ENCODE results near the gene VCAM1. TPM values are rescaled to one million over a fixed set of nuclear protein-coding genes. Genes with fewer than 3 reads are reported as not detected.

VCAM1 gene
- total RNA-seq, 1 donor from 2014 or later, result 36.2 TPM

DNA sequence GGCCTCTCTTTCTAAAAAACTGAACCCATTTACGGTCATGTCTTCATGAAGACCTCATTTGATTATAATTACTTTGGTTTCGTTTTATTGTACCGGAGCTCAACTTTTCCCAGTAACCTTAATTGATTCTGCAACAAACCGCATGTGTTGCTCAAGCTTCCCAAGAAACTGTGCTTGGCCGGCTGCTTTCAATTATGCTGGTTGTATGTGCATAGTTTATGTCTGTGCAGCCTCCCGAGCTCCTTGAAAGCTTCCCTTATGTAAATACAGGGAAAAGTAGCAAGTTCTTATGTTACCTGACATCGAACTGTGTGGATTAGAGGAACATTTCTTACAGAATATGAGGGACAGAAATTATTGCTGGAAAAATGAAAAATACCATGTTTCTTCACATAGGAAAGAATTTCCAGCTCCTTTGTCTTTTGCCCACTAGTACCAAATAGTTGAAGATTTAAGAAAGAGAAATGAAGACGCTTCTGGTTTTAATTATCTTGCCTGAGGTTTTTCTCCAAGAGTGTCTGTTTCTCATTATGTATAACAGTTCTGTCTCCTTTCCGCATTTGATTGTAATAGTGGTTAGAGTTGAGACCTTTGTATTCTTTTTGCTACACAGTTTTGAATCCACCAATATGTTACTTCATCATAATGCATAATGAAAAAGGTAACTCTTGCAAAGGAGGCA lies 2.1 kb downstream of the VCAM1 start:
- DNase-seq (ENCODE audit: low spot score) (peak; percentile 68), ATAC-seq (peak; percentile 91)
- intact Hi-C loops (cut with DNase I), result no loop called here

DNA sequence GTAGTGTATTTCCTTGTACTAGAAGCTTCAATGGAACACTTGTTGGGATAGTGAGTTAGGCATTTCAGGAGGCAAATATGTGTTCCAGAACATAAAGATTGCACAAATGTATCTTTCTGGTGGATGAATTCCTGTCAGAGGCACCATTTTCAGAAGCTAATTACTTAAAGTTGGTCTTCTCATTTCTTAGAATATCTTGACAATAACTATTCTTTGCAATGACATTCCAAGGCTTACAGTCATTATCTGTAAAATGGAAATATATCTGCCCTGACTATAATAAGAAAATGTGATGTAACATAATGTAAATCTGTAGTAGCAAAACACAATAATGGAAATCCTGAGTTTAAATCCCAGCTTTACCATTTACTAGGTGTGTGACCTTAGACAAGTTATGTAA lies 2.7 kb downstream of the VCAM1 start:
- DNase-seq (ENCODE audit: low spot score) (no peak), ATAC-seq (no peak)
- intact Hi-C loops (cut with DNase I), result no loop called here

DNA sequence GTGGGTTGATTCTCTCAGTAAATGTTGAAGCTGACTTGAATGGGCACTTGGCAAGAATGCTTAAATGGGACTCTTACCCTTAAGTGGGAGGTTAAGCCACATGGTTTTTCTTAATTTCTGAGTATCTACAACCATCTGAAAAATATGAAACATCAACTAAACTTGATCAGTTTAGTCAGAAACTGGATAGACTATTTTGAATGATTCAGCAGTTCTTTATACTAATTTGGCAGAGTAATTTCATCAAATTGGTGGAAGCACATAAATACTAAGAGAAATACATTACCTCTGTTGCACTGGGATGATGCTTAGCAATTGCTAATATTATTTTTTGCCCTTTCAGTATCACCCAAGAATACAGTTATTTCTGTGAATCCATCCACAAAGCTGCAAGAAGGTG lies 4.7 kb downstream of the VCAM1 start:
- no peak for ATAC-seq
- intact Hi-C loops (cut with DNase I), result no loop called here

DNA sequence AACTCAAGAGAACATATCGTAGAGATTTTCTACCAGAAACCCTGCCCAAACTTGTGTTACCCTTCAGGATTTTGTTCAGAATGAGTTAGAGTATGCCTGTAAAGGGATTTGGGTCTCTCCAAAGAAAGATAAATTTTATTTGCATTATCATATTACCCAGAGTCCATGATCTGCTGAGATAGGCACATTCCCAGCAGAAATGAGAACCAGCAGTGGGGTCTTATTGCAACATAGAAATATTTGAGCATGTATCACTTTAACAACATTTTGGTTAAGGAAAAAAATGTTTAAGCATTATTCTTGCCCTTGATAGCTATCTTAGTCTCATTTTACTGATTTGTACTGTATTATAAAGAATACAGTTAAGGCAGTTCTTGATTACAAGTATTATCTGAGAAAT lies 10.6 kb downstream of the VCAM1 start:
- ATAC-seq (no peak), DNase-seq (ENCODE audit: low spot score) (no peak)
- intact Hi-C loops (cut with DNase I), result no loop called here

More for the DNA sequence above, 4.7 kb downstream of the VCAM1 start:
- no peak for DNase-seq (ENCODE audit: low spot score)

DNA sequence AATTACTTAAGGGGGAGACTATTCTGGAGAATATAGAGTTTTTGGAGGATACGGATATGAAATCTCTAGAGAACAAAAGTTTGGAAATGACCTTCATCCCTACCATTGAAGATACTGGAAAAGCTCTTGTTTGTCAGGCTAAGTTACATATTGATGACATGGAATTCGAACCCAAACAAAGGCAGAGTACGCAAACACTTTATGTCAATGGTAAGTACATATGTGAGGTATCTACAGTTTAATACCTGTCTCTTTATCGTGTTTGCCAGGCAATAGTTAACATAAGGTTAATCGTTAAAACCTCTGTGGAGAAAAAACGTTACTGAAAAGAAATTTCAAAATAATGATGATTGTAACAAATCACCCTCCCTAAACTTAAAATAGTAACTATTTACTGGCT lies 11.8 kb downstream of the VCAM1 start:
- intact Hi-C loops (cut with DNase I), result no loop called here
- ATAC-seq (no peak), DNase-seq (ENCODE audit: low spot score) (no peak)

DNA sequence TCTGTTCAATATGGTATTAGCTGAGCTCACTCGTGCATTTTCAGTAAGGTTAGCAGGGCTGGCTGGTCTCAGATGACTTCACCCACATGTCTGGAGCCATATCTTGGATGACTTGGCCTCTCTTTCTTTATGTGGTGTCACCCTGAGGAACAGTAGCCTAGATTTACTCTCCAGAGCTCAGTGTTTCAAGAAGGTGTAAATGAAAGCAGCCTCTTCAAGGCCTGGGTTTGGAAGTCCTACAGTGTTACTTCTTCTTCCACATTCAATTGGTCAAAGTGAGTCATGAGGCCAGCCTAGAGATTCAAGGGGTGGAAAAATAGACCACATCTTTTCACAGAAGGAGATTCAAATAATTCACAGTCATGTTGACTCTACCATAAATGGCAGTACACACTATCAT lies 12.2 kb downstream of the VCAM1 start:
- DNase-seq (ENCODE audit: low spot score) (no peak), ATAC-seq (no peak)
- intact Hi-C loops (cut with DNase I), result no loop called here

DNA sequence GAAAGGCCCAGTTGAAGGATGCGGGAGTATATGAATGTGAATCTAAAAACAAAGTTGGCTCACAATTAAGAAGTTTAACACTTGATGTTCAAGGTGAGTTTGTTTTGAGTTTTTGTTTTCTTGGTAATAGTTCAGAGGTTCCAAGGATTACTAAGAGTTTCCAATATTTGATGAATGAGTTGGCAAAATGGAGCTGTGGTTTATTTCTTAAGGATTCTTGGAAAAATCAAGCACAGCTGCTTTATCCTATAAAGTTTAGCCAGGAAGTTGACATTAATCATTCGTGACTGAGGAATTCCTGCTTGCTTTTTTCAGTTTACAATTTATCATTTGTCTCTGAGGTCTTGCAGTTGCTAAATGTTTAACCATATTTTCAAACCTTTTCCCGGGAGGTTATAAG lies 15.1 kb downstream of the VCAM1 start:
- intact Hi-C loops (cut with DNase I), result no loop called here
- ATAC-seq, result peak; percentile 70
- DNase-seq (ENCODE audit: low spot score), result no peak

DNA sequence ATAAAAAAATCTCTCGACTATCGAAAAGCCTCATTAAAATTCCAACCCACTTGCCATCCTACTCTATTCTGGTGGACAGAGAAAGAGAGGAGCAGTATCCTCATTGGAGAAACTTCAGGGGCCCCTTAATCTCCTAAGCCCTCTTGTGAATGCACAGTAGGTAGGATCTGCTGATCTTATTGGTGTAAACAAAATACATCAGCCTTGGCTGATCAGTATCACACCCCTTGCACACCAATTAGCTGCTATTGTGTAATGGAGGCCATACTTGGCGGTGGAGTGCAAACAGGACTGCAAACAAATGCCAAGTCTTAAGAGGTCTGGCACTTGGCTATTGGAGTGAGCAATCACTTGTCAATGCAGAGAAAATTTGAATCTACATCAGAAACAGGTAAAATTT lies 15.7 kb downstream of the VCAM1 start:
- DNase-seq (ENCODE audit: low spot score), result no peak
- peak; percentile 37 for ATAC-seq
- intact Hi-C loops (cut with DNase I), result no loop called here

DNA sequence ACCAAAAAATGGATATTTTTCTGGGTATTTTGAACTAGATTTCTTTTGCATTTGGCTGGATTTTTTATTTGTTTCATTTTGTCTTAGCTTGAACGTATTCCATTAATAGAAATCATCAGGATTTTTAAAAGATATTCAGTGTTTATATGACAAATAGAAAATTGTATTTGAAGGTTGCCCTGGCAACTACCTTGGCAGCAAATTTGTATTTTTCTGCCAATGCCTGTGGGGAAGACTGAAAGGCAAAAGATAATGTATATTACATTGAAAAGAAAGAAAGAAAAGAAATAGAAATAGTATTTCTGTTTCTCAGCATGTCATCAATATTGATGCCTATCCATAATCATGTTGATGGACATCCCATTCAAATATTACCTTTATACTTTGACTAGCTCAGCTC lies 16.8 kb downstream of the VCAM1 start:
- intact Hi-C loops (cut with DNase I), result no loop called here
- no peak for DNase-seq (ENCODE audit: low spot score)
- no peak for ATAC-seq

DNA sequence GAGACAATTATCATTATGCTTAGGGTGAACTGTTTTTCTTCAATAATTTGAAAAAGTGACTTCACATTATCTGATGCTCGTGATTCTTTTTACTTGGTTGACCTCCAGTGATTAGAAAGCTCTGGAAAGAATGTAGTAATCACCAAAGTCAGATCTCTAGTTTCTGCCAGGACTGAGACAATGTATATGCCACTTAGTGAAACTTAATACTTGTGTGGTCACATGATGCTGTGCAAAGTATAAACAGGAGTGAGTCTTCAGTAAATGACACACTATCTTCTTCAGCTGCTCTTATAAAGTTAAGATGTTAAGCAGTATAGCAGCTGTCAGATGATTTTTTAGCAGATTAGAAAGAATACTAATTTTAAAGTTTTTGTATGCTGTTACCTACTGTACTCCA lies 17.2 kb downstream of the VCAM1 start:
- ATAC-seq (no peak), DNase-seq (ENCODE audit: low spot score) (no peak)
- intact Hi-C loops (cut with DNase I), result no loop called here

DNA sequence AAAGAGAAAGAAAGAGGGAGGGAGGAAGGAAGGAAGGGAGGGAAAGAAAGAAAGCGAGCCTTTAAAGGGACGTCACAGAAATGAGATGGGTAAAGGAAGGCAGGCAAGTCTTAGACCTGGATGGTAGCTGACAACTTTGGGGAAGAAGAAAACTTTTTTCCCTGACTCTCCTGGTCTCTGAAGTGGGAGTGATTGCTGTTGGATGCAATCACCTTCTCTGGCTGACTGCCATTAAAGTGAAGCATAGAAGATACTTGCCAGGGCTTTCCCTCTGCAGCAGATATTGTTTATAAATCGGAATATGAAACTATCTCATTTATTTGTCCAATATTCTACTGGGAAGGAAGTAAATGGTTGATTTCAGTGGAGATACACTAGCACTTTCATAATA lies 27.0 kb downstream of the VCAM1 start:
- ATAC-seq (no peak), DNase-seq (ENCODE audit: low spot score) (no peak)
- intact Hi-C loops (cut with DNase I), result no loop called here

DNA sequence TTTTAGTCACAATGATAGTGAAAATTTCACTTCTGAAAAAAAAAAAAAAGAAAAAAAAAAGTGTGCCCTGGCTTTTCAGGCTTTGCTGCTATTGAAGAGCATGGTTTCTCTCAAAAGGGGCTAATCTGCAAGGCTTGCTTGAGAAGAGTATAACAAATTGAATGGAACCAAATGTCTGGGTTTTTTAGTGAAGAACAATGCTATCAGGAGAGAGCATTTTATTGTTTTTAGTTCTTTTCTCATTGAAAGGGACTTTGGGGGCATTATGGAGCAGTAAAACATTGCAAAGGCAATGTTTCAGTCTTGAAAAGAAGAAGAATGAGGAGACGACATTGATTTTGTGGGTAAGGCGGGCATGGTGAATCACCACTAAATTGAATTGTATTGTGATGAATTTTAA lies 28.2 kb downstream of the VCAM1 start:
- ATAC-seq, result no peak
- intact Hi-C loops (cut with DNase I), result no loop called here
- DNase-seq (ENCODE audit: low spot score), result no peak

DNA sequence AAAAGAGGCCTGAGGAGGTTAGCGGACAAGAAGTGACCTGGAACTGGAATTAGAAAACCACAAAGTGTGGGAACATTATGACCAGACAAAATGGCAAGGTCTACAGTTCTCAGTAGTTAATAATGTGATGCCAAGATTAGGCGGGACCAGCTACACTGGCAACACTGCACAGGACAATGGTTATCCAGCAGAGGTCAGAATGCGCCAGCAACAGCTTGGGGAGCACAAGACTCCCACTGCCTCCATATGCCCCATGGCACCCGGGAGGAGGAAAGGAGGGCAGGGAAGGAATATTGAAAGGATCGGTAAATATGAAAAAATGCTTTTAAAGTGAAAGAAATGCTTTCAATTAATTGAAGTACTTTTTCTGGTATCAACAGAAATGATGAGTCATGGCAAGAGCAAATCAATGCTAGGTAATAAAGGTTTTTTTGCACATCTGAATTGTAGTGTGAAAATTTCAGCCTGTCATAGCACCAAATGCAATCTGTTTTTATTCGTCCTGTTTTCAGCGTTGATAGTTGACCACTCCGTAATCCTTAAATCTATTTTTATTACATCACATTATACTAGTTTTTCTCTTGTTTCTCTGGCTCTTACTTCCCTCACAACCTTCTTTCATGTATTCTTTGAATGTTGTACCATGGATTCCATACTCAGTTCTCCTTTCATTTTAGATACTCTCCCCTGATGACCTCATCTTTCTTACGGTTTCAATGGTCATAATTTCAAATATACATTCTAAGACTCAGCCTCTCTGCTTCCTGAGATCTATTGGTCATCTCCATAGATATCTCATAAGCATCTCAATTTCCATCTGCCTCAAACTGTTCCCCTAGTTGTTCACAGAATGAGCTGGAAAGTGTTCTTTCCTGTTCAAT lies 30.7 kb downstream of the VCAM1 start:
- DNase-seq (ENCODE audit: low spot score), result no peak
- ATAC-seq, result no peak
- intact Hi-C loops (cut with DNase I), result no loop called here

DNA sequence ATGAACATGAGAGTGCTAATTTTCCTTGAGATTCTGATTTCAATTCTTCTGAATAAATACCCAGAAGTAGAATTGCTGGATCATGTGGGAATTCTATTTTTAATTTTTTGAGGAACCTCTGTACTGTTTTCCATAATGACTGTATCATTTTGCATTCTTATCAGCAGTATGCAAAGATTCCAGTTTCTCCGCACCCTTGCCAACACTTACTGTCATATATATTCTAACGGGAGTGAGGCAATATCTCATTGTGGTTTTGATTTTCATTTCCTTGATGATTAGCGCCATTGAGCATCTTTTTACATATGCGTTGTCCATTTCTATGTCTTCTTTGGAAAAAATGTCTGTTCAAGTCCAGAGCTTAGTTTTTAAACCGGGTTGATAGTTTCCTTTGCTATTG lies 33.2 kb downstream of the VCAM1 start:
- intact Hi-C loops (cut with DNase I), result no loop called here
- ATAC-seq, result no peak
- no peak for DNase-seq (ENCODE audit: low spot score)

DNA sequence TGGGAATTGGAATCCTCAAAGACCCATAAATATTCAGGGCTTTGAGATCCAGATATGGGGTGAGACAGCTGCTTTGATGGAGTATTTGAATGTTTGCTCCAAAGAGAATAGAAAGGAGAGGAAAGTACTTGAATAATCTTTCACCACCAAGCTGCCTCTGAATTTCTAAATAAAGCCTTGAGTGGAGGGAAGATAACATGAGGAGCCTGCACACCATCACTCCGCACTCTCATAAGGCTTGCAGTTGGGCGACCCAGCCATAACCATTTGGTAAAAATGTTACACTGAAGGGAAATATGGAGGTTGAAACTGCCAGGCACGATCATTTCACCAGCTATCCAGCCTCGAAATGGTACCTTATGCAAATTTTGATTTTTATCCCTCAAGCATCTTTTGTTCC lies 38.4 kb downstream of the VCAM1 start:
- ATAC-seq (no peak), DNase-seq (ENCODE audit: low spot score) (no peak)
- intact Hi-C loops (cut with DNase I), result no loop called here

DNA sequence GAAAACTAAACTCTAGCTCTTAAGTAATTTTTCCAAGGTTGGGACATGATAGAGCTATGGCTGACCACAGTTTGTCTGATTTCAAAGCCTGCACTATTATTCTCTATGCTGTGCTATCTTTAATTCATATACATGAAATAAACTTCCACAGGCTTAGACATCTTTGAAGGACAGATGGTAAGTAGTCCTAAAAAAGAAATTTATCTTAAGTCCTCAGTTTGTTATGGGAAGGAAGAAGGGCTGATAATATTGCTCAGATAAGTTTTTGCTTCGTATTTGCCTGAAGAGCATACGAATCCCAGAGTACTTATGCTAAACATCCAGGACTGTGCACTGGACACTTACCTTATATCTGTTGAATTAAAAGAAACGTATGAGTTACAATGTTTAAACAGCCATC lies 39.6 kb downstream of the VCAM1 start:
- intact Hi-C loops (cut with DNase I), result no loop called here
- ATAC-seq, result no peak

DNA sequence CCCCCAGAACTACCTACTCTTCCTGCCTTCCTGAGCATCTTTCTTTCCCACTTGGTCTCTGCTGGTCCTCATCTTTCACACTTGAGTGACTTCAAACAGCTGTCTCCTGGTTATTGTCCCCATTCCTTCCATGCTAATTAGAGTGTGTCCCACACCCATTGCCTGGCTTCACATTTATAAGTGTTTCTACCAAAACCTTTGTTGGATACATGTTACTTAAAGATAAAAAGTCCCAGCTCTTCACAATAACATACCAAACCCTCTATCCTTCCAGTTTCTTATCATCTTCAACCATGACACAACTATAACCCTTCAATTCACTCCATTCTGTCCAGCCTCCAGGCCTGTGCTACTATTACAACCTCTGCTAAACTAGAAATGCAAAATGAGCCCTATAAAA lies 41.0 kb downstream of the VCAM1 start:
- no peak for DNase-seq (ENCODE audit: low spot score)
- no peak for ATAC-seq
- intact Hi-C loops (cut with DNase I), result no loop called here

More for the DNA sequence above, 39.6 kb downstream of the VCAM1 start:
- no peak for DNase-seq (ENCODE audit: low spot score)

DNA sequence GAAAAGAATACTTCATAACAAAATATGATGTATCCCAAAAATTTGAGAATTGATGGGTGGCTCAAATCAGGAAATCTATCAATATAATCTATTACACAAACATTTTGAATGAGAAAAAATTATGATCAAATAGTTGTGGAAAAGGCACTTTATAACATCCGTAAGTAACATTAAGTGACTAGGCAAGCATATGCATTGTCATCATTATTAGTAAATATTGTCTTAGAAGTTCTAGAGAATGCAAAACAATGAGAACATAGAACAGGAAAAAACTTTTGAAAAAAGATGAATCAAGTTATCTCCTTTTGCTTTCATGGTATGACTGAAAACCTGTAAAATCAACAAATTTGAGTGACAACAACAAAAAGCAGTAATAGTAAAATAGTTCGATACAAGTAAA lies 42.9 kb downstream of the VCAM1 start:
- ATAC-seq, result no peak

DNA sequence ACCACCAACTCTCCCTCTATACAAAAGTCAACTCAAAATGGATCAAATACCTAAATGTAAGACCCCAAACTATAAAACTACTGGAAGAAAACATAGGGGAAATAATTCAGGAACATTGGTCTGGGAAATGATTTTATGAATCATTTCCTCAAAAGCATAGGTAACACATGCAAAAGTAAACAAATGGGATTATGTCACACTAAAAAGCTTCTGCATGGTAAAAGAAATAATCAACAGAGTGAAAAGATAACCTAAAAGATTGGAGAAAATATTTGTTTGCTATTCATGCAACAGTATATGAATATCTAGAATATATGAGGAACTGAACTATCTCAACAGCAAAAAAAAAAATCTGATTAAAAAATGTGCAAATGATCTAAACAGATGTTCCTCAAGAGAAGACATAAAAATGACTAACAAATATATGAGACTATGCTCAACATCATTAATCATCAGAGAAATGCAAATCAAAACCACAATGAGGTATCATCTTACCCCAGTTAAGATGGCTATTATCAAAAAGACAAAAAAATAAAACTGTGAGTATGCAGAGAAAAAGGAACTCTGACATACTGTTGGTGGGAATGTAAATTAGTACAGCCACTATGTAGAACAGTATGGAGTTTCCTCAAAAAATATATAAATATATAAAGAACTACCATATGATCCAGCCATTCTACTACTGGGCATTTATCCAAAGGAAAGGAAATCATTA lies 47.8 kb downstream of the VCAM1 start:
- DNase-seq (ENCODE audit: low spot score) (no peak), ATAC-seq (no peak)
- intact Hi-C loops (cut with DNase I), result no loop called here

More for the DNA sequence above, 42.9 kb downstream of the VCAM1 start:
- no peak for DNase-seq (ENCODE audit: low spot score)
- intact Hi-C loops (cut with DNase I), result no loop called here

DNA sequence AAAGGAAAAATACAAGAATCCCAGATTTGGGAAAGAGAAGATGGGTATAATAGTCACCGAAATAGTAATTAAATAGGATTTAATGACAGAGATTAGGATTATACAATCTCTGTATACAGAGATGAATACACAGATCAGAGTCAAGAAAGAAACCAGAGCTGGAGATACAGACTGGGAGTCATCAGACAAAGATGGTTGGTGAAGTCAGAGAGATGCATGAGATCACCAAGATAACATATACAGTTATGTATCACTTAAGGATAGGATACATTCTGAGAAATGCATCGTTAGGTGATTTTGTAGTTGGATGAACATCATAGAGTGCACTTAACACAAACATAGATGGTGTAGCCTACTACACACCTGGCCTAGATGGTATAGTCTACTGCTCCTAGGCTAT lies 49.8 kb downstream of the VCAM1 start:
- ATAC-seq (no peak), DNase-seq (ENCODE audit: low spot score) (no peak)
- intact Hi-C loops (cut with DNase I), result no loop called here
